ENCODE data around the gene KIAA1217. TPM values are rescaled to one million over a fixed set of nuclear protein-coding genes. Genes with fewer than 3 reads are reported as not detected.

KIAA1217 gene
- total RNA-seq, 4 donors from 2014 or later: 10.1 to 15.9 (median 12.5) TPM

- no peak for DNase-seq (ENCODE audit: extremely low spot score)
- Histone ChIP-seq H3K4me3 (no peak overlapping the region), H3K4me1 (no peaks in the 10 kb centered on the region), H3K9me3 (no peaks in the 10 kb centered on the region), H3K27me3 (no peaks in the 10 kb centered on the region), H3K36me3 (no peaks in the 10 kb centered on the region), H3K27ac (replicated peaks in 1 of 4) (no peak overlapping the region)
- intact Hi-C loops (cut with DNase I): no loop called here
- TF ChIP-seq EP300 (IDR thresholded peaks at IDR 0.05) (no peak), POLR2AphosphoS5 (IDR thresholded peaks at IDR 0.05) (no peak), POLR2A (IDR thresholded peaks at IDR 0.05; ENCODE audit: low read depth) (no peak), CTCF (IDR thresholded peaks at IDR 0.05) (no peak)
- 85% methylated on average over 1 of the region's 1 CpG for WGBS
These were observed 158.8 kb downstream of the KIAA1217 start for GRCh38 chr10:24367688-24368087.

GRCh38 chr10:24370877-24371276, 161.9 kb downstream of the KIAA1217 start:
- Histone ChIP-seq H3K9me3 (no peaks in the 10 kb centered on the region), H3K4me1 (peaks cover 0 to 12% (median 0%) of the 10 kb centered on the region in 4 donors), H3K36me3 (no peaks in the 10 kb centered on the region), H3K27ac (replicated peaks in 1 of 4) (no peak overlapping the region), H3K4me3 (no peak overlapping the region), H3K27me3 (no peaks in the 10 kb centered on the region)
- TF ChIP-seq POLR2A (IDR thresholded peaks at IDR 0.05; ENCODE audit: low read depth) (no peak), POLR2AphosphoS5 (IDR thresholded peaks at IDR 0.05) (no peak)
- DNase-seq (ENCODE audit: extremely low spot score): no peak
- 92% methylated on average over 4 of the region's 4 CpGs for WGBS
- intact Hi-C loops (cut with DNase I): no loop called here

GRCh38 chr10:24371396-24371795, 162.5 kb downstream of the KIAA1217 start:
- no peak overlapping the region for H3K4me3 ChIP-seq
- H3K27ac ChIP-seq (replicated peaks in 1 of 4): no peak overlapping the region
- H3K4me1 ChIP-seq: peaks cover 0 to 12% (median 0%) of the 10 kb centered on the region in 4 donors
- H3K27me3 ChIP-seq: no peaks in the 10 kb centered on the region
- intact Hi-C loops (cut with DNase I): no loop called here
- H3K36me3 ChIP-seq: no peaks in the 10 kb centered on the region
- 70% methylated on average over 3 of the region's 3 CpGs for WGBS
- DNase-seq (ENCODE audit: extremely low spot score): no peak
- H3K9me3 ChIP-seq: no peaks in the 10 kb centered on the region
- TF ChIP-seq CTCF (IDR thresholded peaks at IDR 0.05) (no peak), POLR2A (IDR thresholded peaks at IDR 0.05; ENCODE audit: low read depth) (no peak), POLR2AphosphoS5 (IDR thresholded peaks at IDR 0.05) (no peak), EP300 (IDR thresholded peaks at IDR 0.05) (no peak)

GRCh38 chr10:24374134-24374915, 165.4 kb downstream of the KIAA1217 start:
- Histone ChIP-seq H3K9me3 (no peaks in the 10 kb centered on the region), H3K27ac (replicated peaks in 1 of 4) (no peak overlapping the region), H3K27me3 (no peaks in the 10 kb centered on the region), H3K4me1 (peaks cover 0 to 12% (median 0%) of the 10 kb centered on the region in 4 donors), H3K36me3 (no peaks in the 10 kb centered on the region), H3K4me3 (no peak overlapping the region)
- no peak for TF ChIP-seq EP300 (IDR thresholded peaks at IDR 0.05)
- no peak for TF ChIP-seq POLR2A (IDR thresholded peaks at IDR 0.05; ENCODE audit: low read depth)
- TF ChIP-seq CTCF (IDR thresholded peaks at IDR 0.05): no peak
- no peak for TF ChIP-seq POLR2AphosphoS5 (IDR thresholded peaks at IDR 0.05)
- no peak for DNase-seq (ENCODE audit: extremely low spot score)
- 48% methylated on average over 7 of the region's 7 CpGs for WGBS
- intact Hi-C loops (cut with DNase I): no loop called here

GRCh38 chr10:24375510-24375909, 166.6 kb downstream of the KIAA1217 start:
- H3K4me3 ChIP-seq: no peak overlapping the region
- no peak overlapping the region for H3K27ac ChIP-seq (replicated peaks in 1 of 4)
- no peaks in the 10 kb centered on the region for H3K9me3 ChIP-seq
- TF ChIP-seq EP300 (IDR thresholded peaks at IDR 0.05) (no peak), POLR2A (IDR thresholded peaks at IDR 0.05; ENCODE audit: low read depth) (no peak), POLR2AphosphoS5 (IDR thresholded peaks at IDR 0.05) (no peak), CTCF (IDR thresholded peaks at IDR 0.05) (no peak)
- H3K27me3 ChIP-seq: no peaks in the 10 kb centered on the region
- WGBS: 96% methylated on average over 4 of the region's 4 CpGs
- H3K4me1 ChIP-seq: peaks cover 0 to 12% (median 0%) of the 10 kb centered on the region in 4 donors
- H3K36me3 ChIP-seq: no peaks in the 10 kb centered on the region
- no peak for DNase-seq (ENCODE audit: extremely low spot score)
- intact Hi-C loops (cut with DNase I): no loop called here

Measured in esophagus muscularis mucosa (tissue), 4 donors.